ENCODE measurements around the gene HTRA2. TPM values are rescaled to one million over a fixed set of nuclear protein-coding genes. Genes with fewer than 3 reads are reported as not detected.
"Not testable (repeated sequence)": the region's sequence is repeated elsewhere in the genome, so short reads cannot be mapped to it uniquely, and the experiment has no call there.

The HTRA2 gene
- total RNA-seq, 1 donor from 2014 or later, result 50.9 TPM

DNA sequence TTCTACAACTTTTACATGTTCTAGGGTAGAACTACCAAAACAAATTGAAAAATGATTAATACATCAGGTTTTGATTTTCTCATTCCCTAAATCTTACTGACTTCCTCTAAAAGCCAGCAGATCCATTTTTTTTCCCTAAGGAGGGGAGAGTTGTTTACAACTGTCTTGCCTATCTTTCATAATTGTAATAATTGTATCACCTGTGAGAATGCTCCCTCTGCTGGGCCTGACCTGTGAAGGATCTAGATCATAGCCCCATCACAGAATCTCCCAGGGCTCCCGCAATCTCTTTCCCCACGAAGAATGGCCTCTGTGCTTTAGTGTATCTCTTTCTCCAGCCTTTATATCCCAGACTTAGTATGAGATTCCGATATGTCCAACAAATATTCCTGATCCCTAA is 14.9 kb downstream of the HTRA2 start:
- DNase-seq, result no peak

- no peak for DNase-seq
Measured at GRCh38 chr2:74546004-74546403, 16.3 kb downstream of the HTRA2 start.

- no peak for DNase-seq
Measured at GRCh38 chr2:74548285-74548899, 18.7 kb downstream of the HTRA2 start.

GRCh38 chr2:74548900-74549826 is 19.4 kb downstream of the HTRA2 start:
- peak; percentile 47 for DNase-seq

DNA sequence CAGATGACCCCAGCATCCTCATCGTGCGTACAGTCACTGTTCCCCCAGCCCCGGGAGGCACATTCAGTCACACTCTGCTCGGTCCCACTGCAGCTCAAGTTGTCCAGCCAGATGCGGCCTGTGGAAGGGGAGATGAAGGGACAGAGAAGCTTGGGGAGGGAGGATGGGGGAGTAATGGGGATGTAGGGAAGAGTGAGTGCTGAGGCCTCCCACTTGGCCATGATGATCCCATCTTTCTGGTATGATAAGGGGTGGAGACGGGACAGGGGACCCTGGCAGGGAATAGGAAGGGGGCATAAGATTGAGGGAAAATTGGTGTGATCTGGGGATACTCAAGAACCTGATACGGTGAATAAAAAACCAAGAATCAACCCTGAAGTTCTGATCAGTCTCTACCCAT is 20.5 kb downstream of the HTRA2 start:
- DNase-seq, result no peak

- no peak for DNase-seq
Measured at GRCh38 chr2:74551530-74551929, 21.8 kb downstream of the HTRA2 start.

DNA sequence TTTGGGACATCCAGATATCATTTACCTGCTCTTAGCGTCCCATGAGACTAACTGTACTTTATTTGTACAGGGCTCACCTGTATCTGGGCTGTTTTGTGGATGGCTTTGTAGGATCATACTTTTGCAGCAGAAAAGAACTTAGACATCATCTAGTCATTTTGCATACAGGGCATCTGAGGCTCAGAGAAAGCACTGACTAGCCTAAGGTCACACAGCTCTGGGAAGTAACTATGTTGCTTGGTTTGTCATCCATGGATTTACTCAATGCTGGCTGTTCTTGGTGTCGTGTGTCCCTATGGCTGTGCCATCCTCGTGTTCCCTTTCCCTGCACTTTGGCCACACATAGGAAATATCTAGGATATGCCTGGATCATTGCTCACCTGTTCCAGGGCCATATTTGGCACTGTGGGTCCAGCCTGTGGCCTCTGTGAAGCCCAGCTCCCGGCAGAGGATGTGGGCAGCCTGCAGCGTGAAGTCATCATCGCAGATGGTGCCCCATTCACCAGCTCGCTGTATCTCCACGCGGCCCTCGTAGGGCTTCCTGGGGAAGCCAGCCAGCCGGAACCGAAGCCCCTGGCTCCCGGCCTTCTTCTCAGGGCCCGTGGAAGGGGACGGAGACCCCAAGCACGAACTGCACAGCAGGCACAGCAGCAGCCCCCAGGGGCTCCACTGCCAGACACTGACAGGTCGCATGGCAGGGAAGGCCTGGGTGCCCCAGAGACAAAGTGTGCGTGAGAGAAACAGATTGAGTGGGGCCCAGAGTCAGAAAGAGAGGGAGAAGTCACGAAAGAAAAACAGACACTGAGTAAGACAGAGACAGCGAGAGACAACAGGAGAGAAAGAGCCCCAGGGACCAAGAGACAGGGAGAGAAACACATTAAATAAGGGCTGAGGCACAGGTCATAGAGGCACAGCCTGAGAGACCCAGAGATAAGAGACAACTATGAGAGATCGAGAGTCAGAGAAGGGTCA is 22.5 kb downstream of the HTRA2 start:
- no peak for DNase-seq

GRCh38 chr2:74552914-74553811 is 23.4 kb downstream of the HTRA2 start:
- DNase-seq, result no peak

- peak; percentile 73 for DNase-seq
Measured at GRCh38 chr2:74553892-74554819, 24.4 kb downstream of the HTRA2 start, which contains the start of the genes DOK1 and LOXL3. Gene DOK1, plus strand, starts transcription at chr2:74554720. Its CDS starts 35 bp downstream, at chr2:74554755. Gene LOXL3, minus strand, starts transcription at chr2:74553942. Its CDS starts 1,308 bp downstream, at chr2:74552634.

DNA sequence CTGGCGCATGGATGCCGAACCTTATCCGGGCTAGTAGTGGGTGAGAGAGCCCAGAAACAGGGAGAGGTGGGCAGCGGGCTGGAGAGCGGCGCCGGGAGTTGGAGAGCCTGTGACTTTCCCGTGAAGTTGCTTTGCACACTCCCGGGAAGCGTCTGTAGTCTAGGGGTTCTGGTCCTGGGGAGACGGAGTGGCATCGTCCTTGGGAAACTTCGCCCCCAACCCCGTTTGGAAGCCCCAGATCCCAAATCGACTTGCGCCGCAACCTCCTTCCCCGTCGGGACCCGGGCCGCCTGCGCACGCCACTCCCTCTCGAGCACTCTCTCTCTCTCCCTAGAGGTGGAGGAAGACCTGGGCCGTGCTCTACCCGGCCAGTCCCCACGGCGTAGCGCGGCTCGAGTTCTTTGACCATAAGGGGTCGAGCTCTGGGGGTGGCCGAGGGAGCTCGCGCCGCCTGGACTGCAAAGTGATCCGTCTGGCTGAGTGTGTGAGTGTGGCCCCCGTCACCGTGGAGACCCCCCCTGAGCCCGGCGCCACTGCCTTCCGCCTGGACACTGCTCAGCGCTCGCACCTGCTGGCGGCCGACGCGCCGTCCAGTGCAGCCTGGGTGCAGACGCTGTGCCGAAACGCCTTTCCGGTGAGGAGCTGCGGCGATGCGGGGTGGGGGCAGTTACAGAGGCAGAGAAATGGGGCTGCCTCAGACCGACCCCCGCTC is 25.2 kb downstream of the HTRA2 start:
- peak; percentile 53 for DNase-seq

- no peak for DNase-seq
Measured at GRCh38 chr2:74555610-74556103, 25.9 kb downstream of the HTRA2 start.

- DNase-seq, result no peak
Measured at GRCh38 chr2:74556159-74556558, 26.4 kb downstream of the HTRA2 start.

- DNase-seq, result no peak
Measured at GRCh38 chr2:74556831-74557370, 27.2 kb downstream of the HTRA2 start.

DNA sequence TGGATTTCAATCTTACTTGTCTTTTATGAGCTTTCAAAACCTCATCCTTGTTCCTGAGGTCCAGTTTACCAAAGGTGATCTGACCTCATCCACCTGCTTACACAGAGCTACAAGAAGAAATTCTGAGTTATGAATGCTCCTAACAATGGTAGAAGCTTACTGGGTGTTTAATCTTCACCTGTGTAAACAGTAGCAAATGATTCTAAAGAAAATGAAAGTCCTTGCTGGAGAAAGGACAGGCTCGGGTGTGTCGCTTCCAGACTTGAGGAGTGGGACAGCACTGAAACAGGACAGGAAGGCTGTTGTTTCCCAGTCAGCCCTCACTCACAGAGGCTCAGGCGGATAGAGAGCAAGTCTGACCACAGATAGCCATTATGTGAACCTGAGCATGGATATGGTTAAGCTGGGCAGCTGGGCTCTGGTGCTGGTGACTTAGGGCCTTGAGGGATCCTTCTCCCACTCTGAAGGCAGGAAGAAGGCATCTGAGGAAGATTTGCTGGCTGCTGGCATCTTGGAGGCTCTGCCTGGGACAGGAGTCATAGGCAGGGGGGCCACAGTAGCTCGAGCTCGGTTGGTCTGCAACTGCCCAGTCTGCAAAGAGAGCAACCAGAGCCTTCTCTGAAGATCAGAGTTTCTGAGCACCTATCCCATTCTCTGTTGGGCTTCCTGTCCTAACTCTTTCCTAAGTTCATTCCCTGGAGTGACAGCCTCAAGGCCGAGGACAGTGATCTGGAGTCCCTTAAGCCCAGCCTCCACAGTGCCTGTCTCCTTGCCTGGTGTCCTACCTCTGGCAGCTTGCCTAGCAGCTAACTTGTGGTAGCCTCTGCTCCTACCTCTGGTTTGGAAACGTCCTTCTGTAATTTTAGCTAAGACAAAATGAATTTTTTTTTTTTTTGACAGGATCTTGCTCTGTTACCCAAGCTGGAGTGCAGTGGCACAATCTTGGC is 28.8 kb downstream of the HTRA2 start:
- DNase-seq, result no peak

DNA sequence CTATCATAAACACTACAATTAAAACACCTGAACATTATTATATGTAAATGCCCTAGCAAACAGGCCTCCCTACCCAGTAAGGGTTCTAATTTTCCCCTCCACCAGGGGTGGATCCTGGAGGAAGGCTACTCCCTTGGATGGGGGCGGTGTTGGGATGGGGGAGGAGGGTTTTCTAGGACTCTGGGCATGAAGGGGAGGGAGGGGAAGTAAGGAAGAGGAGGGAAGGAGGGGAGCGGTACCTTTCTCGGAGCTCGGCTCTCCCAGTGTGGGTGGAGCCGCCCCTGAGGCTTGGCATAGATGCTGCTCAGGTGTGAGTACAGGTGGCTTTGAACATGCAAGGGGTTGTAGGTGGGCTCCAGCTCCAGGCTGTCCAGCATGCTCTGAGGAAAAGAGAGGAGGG is 30.2 kb downstream of the HTRA2 start:
- no peak for DNase-seq

DNA sequence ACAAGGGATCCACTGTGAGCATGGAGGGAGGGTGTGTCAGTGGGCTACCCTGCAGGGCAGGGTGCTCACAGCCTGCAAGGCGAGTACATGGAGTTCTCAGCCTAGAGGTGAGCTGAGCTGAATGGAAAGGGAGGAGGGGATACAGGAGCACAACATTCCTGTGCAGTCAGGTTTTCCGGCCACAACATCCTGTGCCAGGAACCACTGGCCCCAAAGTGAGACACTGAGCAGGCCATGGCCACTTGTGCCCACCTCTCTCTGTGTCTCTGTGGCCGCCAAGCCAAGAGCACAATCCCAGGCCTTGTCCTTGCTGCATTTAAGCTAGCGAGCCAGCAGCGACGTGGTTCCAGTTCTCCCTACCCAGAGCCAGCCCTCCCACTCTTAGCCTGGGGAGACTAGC is 30.9 kb downstream of the HTRA2 start:
- DNase-seq, result no peak

DNA sequence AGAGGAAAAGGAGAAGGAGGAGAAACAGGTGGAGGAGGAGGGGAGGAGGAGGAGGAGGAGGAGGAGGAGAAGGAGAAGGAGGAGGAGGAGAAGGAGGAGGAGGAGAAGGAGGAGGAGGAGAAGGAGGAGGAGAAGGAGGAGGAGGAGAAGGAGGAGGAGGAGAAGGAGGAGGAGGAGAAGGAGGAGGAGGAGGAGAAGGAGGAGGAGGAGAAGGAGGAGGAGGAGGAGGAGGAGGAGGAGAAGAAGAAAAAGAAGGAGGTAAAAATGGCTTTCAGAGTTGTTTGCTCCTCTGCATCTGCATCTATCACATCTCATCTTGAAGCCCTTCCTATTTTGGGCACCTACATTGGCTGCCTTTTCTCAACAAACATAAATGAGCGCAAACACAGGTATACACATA is 31.3 kb downstream of the HTRA2 start:
- DNase-seq, result not testable (repeated sequence)

Data from dermis blood vessel endothelial cell (primary cell).